ENCODE results near the gene NCKAP5L.

DNA sequence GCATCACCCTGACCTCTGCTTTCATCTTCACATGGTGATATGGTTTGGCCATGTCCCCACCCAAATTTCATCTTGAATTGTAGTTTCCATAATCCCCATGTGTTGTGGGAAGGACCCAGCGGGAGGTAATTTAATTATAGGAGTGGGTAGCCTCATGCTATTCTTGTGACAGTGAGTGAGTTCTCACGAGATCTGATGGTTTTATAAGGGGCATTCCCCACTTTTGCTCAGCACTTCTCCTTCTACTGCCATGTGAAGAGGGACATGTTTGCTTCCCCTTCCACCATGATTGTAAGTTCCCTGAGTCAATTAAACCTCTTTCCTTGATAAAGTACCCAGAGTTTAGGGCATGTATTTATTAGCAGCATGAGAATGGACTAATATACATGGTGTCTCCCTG is 48.6 kb downstream of the NCKAP5L start:
- TF ChIP-seq, protein P1, sequence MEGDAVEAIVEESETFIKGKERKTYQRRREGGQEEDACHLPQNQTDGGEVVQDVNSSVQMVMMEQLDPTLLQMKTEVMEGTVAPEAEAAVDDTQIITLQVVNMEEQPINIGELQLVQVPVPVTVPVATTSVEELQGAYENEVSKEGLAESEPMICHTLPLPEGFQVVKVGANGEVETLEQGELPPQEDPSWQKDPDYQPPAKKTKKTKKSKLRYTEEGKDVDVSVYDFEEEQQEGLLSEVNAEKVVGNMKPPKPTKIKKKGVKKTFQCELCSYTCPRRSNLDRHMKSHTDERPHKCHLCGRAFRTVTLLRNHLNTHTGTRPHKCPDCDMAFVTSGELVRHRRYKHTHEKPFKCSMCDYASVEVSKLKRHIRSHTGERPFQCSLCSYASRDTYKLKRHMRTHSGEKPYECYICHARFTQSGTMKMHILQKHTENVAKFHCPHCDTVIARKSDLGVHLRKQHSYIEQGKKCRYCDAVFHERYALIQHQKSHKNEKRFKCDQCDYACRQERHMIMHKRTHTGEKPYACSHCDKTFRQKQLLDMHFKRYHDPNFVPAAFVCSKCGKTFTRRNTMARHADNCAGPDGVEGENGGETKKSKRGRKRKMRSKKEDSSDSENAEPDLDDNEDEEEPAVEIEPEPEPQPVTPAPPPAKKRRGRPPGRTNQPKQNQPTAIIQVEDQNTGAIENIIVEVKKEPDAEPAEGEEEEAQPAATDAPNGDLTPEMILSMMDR (IDR thresholded peaks at IDR 0.05; ENCODE audit: insufficient read depth, low read length, poor library complexity, severe bottlenecking), result no peak
- no peak for TF ChIP-seq EZH2phosphoT487 (conservative IDR thresholded peaks at IDR 0.05; ENCODE audit: low read length)

Data from SU-DHL-6 (cell line).